Activated naive CD4-positive, alpha-beta T cell treated with anti-CD3 and anti-CD28 coated beads, Interleukin-2, amount 10 ng/mL, durations not matched to agents 7 days and 5 days (primary cell): Measurements from ENCODE around the gene CD2AP.

Source experiments
- CTCF ChIA-PET: fragments of 350-600 bp; sonication (Branson Sonifier 250); formaldehyde crosslinking; loops from one replicate; lab custom pipeline; 2021; ENCODE audit warnings: antibody characterized with exemption; lab: Charles Lee
- DNase-seq: peaks from one replicate; pipeline ENCODE4 v3.0.0-alpha.2; 2020
- H3K27ac Mint-ChIP-seq: one replicate; pipeline ENCODE4 v1.8.0; 2021; ENCODE audit warnings: mild to moderate bottlenecking, moderate library complexity, mixed read lengths
- H3K27me3 Mint-ChIP-seq: one replicate; pipeline ENCODE4 v1.8.0; 2021; ENCODE audit warnings: mild to moderate bottlenecking, mixed read lengths
- H3K36me3 Mint-ChIP-seq: one replicate; pipeline ENCODE4 v1.8.0; 2021; ENCODE audit warnings: mixed read lengths
- H3K4me1 Mint-ChIP-seq: one replicate; pipeline ENCODE4 v1.8.0; 2021; ENCODE audit warnings: mixed read lengths
- H3K4me3 Mint-ChIP-seq: one replicate; pipeline ENCODE4 v1.8.0; 2021; ENCODE audit warnings: mild to moderate bottlenecking, moderate library complexity, mixed read lengths
- H3K9me3 Mint-ChIP-seq: one replicate; pipeline ENCODE4 v1.8.0; 2021; ENCODE audit warnings: mixed read lengths

The CD2AP gene

GRCh38 chr6:47452899-47453298 is 24.7 kb upstream of the CD2AP start:
- Mint-ChIP-seq H3K4me3 (no peak overlapping the region), H3K9me3 (no peaks in the 10 kb centered on the region), H3K36me3 (no peaks in the 10 kb centered on the region), H3K4me1 (peaks cover 2% of the 10 kb centered on the region), H3K27me3 (no peaks in the 10 kb centered on the region), H3K27ac (no peak overlapping the region)
- DNase-seq, result no peak
- CTCF ChIA-PET, result no interaction called here

- Mint-ChIP-seq H3K4me3 (no peak overlapping the region), H3K27me3 (no peaks in the 10 kb centered on the region), H3K27ac (no peak overlapping the region), H3K9me3 (no peaks in the 10 kb centered on the region), H3K36me3 (no peaks in the 10 kb centered on the region), H3K4me1 (peaks cover 2% of the 10 kb centered on the region)
- DNase-seq, result no peak
- CTCF ChIA-PET, result no interaction called here
Measured at GRCh38 chr6:47453372-47453936, 24.1 kb upstream of the CD2AP start.

- Mint-ChIP-seq H3K36me3 (no peaks in the 10 kb centered on the region), H3K4me3 (no peak overlapping the region), H3K27me3 (peaks cover 3% of the 10 kb centered on the region), H3K9me3 (no peaks in the 10 kb centered on the region), H3K4me1 (peaks cover 2% of the 10 kb centered on the region), H3K27ac (no peak overlapping the region)
- CTCF ChIA-PET, result no interaction called here
- no peak for DNase-seq
Measured at GRCh38 chr6:47454713-47455396, 22.7 kb upstream of the CD2AP start.

- no peak for DNase-seq
- H3K36me3 Mint-ChIP-seq, result no peaks in the 10 kb centered on the region
- CTCF ChIA-PET, result no interaction called here
- peaks cover 2% of the 10 kb centered on the region for H3K4me1 Mint-ChIP-seq
- no peaks in the 10 kb centered on the region for H3K9me3 Mint-ChIP-seq
- H3K4me3 Mint-ChIP-seq, result no peak overlapping the region
- no peak overlapping the region for H3K27ac Mint-ChIP-seq
- H3K27me3 Mint-ChIP-seq, result peaks cover 7% of the 10 kb centered on the region
Measured at GRCh38 chr6:47455533-47456209, 21.9 kb upstream of the CD2AP start.

GRCh38 chr6:47456536-47456975 is 21.0 kb upstream of the CD2AP start:
- H3K27me3 Mint-ChIP-seq, result peaks cover 7% of the 10 kb centered on the region
- H3K9me3 Mint-ChIP-seq, result no peaks in the 10 kb centered on the region
- CTCF ChIA-PET, result no interaction called here
- no peak overlapping the region for H3K4me3 Mint-ChIP-seq
- no peaks in the 10 kb centered on the region for H3K36me3 Mint-ChIP-seq
- no peak for DNase-seq
- peaks cover 2% of the 10 kb centered on the region for H3K4me1 Mint-ChIP-seq
- no peak overlapping the region for H3K27ac Mint-ChIP-seq

GRCh38 chr6:47457370-47457769 is 20.2 kb upstream of the CD2AP start:
- no peak overlapping the region for H3K4me3 Mint-ChIP-seq
- no peaks in the 10 kb centered on the region for H3K9me3 Mint-ChIP-seq
- H3K27me3 Mint-ChIP-seq, result peaks cover 7% of the 10 kb centered on the region
- CTCF ChIA-PET, result interaction anchor here (1.6 kb wide), 1 partner anchor 17 kb away, joined by 5 read pairs; no protein-coding TSS in a partner anchor
- H3K27ac Mint-ChIP-seq, result no peak overlapping the region
- peaks cover 2% of the 10 kb centered on the region for H3K4me1 Mint-ChIP-seq
- no peak for DNase-seq
- H3K36me3 Mint-ChIP-seq, result no peaks in the 10 kb centered on the region

- H3K27me3 Mint-ChIP-seq, result peaks cover 16% of the 10 kb centered on the region
- no peaks in the 10 kb centered on the region for H3K4me1 Mint-ChIP-seq
- H3K27ac Mint-ChIP-seq, result no peak overlapping the region
- no peaks in the 10 kb centered on the region for H3K9me3 Mint-ChIP-seq
- no peaks in the 10 kb centered on the region for H3K36me3 Mint-ChIP-seq
- CTCF ChIA-PET, result no interaction called here
- no peak overlapping the region for H3K4me3 Mint-ChIP-seq
- no peak for DNase-seq
Measured at GRCh38 chr6:47464052-47464451, 13.5 kb upstream of the CD2AP start.

- Mint-ChIP-seq H3K4me1 (no peaks in the 10 kb centered on the region), H3K4me3 (no peak overlapping the region), H3K27me3 (peaks cover 18% of the 10 kb centered on the region), H3K27ac (no peak overlapping the region), H3K36me3 (no peaks in the 10 kb centered on the region), H3K9me3 (no peaks in the 10 kb centered on the region)
- CTCF ChIA-PET, result interaction anchor here (0.6 kb wide), 1 partner anchor 306 kb away, joined by 3 read pairs; no protein-coding TSS in a partner anchor
- DNase-seq, result no peak
Measured at GRCh38 chr6:47465117-47465516, 12.5 kb upstream of the CD2AP start.

GRCh38 chr6:47471911-47472310 is 5.7 kb upstream of the CD2AP start:
- H3K27me3 Mint-ChIP-seq, result peaks cover 29% of the 10 kb centered on the region
- H3K4me3 Mint-ChIP-seq, result no peak overlapping the region
- H3K36me3 Mint-ChIP-seq, result no peaks in the 10 kb centered on the region
- DNase-seq, result no peak
- peaks cover 4% of the 10 kb centered on the region for H3K4me1 Mint-ChIP-seq
- no peaks in the 10 kb centered on the region for H3K9me3 Mint-ChIP-seq
- CTCF ChIA-PET, result no interaction called here
- H3K27ac Mint-ChIP-seq, result no peak overlapping the region

- Mint-ChIP-seq H3K36me3 (peaks cover under 1% of the 10 kb centered on the region), H3K9me3 (no peaks in the 10 kb centered on the region), H3K4me3 (no peak overlapping the region), H3K4me1 (peaks cover 10% of the 10 kb centered on the region), H3K27ac (no peak overlapping the region), H3K27me3 (peaks cover 33% of the 10 kb centered on the region)
- CTCF ChIA-PET, result interaction anchor here (1.4 kb wide), 1 partner anchor 16 kb away, joined by 5 read pairs; no protein-coding TSS in a partner anchor
- no peak for DNase-seq
Measured at GRCh38 chr6:47473791-47474346, 3.7 kb upstream of the CD2AP start.

GRCh38 chr6:47475319-47475816 is 2.2 kb upstream of the CD2AP start:
- peaks cover 24% of the 10 kb centered on the region for H3K4me1 Mint-ChIP-seq
- H3K36me3 Mint-ChIP-seq, result peaks cover 4% of the 10 kb centered on the region
- H3K9me3 Mint-ChIP-seq, result no peaks in the 10 kb centered on the region
- H3K27me3 Mint-ChIP-seq, result peaks cover 25% of the 10 kb centered on the region
- CTCF ChIA-PET, result no interaction called here
- H3K4me3 Mint-ChIP-seq, result no peak overlapping the region
- no peak for DNase-seq
- no peak overlapping the region for H3K27ac Mint-ChIP-seq

GRCh38 chr6:47476781-47477496 is 650 bp upstream of the CD2AP start:
- peak overlapping the region; percentile 99 for H3K27ac Mint-ChIP-seq
- peaks cover 10% of the 10 kb centered on the region for H3K27me3 Mint-ChIP-seq
- peak overlapping the region; percentile 99 for H3K4me3 Mint-ChIP-seq
- DNase-seq, result no peak
- H3K4me1 Mint-ChIP-seq, result peaks cover 35% of the 10 kb centered on the region
- CTCF ChIA-PET, result interaction anchor here (1.3 kb wide), 1 partner anchor 63 kb away, joined by 4 read pairs; no protein-coding TSS in a partner anchor
- H3K9me3 Mint-ChIP-seq, result no peaks in the 10 kb centered on the region
- peaks cover 8% of the 10 kb centered on the region for H3K36me3 Mint-ChIP-seq

- CTCF ChIA-PET, result interaction anchor here (1.7 kb wide), 1 partner anchor 64 kb away, joined by 11 read pairs; no protein-coding TSS in a partner anchor
- Mint-ChIP-seq H3K4me3 (peak overlapping the region; percentile 99), H3K9me3 (no peaks in the 10 kb centered on the region), H3K27me3 (peaks cover 4% of the 10 kb centered on the region), H3K36me3 (peaks cover 8% of the 10 kb centered on the region), H3K27ac (peak overlapping the region; percentile 99), H3K4me1 (peaks cover 45% of the 10 kb centered on the region)
- DNase-seq, result no peak
Measured at GRCh38 chr6:47478233-47479139, 897 bp downstream of the CD2AP start.
